Heart left ventricle (tissue), 13 donors: ENCODE results near the gene PIR.

ENCODE experiments used
- CTCF ChIP-seq, 12 donors: fragments of 200-600 bp; sonication (generic) in 4 of 12; IDR thresholded peaks; one replicate each; pipeline versions ENCODE4 v1.5.0 to v1.8.0; 2018 to 2022; ENCODE audit warnings: antibody characterized with exemption in 12 of 12, mild to moderate bottlenecking in 5 of 12
- POLR2A ChIP-seq, 2 donors: fragments of 450-650 bp; IDR thresholded peaks; one replicate each; pipeline ENCODE4 v1.6.1; 2017; ENCODE audit warnings: antibody characterized with exemption in 2 of 2, mild to moderate bottlenecking in 2 of 2, moderate library complexity in 2 of 2
- donor health status: ischemic (EF 13 %, LVEDD 7.1; RV severe dilation, severe dysfunction).
- donor health status: DM: no; HTN: yes; CAD: no.
- donor health status: DM: no; HTN: no; CAD: no.
- donor health status: ischemic (EF 25% LVEDD 6.9; RV normal size, moderate dysfunction).
- donor health status: ischemic (EF 25% LVEDD 5.7; RV mildly dilated, moderate dysfunction).
- donor health status: ischemic (EF 35%, LVEDD 5.7; RV mildly dilated, moderate dysfunction).
- donor health status: nonischemic (EF 11% LVEDD 7.7; RV severe dilation, severe dysfunction).
- donor health status: DM: yes; HTN: yes; CAD: no.
- donor health status: PGD.
- donor health status: ischemic (EF 29% LVEDD 5.4; RV normal size, mild dysfunction).
- donor health status: nonischemic (EF 23%, LVEDD 6.1; RV moderate dilation, normal function).

DNA sequence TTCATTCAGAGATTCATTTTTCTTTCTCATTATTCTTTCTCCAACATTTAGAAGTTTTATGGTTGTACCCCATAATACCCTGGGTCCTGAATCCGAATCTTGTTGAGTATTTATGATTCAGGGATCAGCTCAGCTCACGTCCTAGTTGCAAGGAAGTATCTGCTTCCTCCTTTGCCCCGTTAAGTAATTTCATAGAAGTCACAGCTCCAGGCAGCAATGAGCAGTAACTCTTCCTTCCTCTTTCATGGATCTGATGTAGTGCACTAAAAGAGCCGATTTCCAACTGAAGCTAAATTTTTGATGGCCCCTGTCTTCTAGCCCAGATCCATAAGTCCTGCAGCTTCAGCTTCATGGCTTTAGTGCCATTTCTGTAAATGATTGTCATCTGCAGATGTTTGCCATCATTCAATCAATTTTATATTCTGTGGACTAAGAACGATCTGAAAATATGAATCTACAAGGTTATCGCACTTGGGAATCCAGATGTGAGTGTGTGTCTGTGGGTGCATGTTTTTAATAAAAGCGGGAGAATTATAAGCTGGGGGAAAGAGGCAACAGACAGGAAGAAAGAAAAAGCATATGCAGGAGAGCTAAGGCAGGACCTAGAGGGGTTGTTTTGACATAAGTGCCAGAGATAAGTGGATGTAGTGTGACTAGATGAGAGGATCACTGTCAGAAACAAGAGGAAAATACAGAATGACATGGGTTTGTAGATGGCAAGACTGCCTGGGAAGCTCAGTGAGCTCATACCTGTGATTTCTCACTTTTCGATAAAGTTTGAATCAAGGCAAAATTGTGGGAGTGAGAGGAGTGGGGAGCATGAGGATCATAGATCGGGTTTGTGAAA lies 126.4 kb downstream of the PIR start:
- TF ChIP-seq CTCF (IDR thresholded peaks at IDR 0.05) (no peak), POLR2A (IDR thresholded peaks at IDR 0.05) (no peak)
